Stimulated activated CD8-positive, alpha-beta memory T cell treated with anti-CD3 and anti-CD28 coated beads, Interleukin-12 subunit alpha, Interleukin-12 subunit beta, amount 100 ng/mL, for 1 hour (primary cell): Measurements from ENCODE around the gene PMPCB.

ENCODE experiments used
- DNase-seq: peaks from one replicate; pipeline ENCODE4 v3.0.0-alpha.2; 2020; ENCODE audit warnings: low read depth

The PMPCB gene

GRCh38 chr7:103336761-103337160 lies 39.5 kb downstream of the PMPCB start:
- DNase-seq, result no peak

DNA sequence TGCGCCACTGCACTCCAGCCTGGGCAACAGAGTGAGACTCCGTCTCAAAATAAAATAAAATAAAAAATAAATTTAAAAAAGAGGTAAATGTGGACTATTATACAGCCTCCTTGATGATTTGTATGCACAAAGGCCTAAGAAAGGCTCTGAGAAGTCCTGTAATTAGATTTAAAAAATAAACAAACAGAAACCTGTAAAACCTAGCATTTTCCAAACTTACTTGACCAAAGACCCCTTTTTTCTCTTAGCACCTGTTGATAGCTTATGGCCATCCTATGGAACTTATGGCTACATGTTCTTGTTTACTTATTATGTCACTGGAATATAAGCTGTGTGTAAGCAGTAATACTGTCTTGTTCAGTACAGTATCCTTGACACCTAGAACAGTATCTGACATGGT lies 41.6 kb downstream of the PMPCB start:
- no peak for DNase-seq

GRCh38 chr7:103341466-103341865 lies 44.2 kb downstream of the PMPCB start:
- no peak for DNase-seq

DNA sequence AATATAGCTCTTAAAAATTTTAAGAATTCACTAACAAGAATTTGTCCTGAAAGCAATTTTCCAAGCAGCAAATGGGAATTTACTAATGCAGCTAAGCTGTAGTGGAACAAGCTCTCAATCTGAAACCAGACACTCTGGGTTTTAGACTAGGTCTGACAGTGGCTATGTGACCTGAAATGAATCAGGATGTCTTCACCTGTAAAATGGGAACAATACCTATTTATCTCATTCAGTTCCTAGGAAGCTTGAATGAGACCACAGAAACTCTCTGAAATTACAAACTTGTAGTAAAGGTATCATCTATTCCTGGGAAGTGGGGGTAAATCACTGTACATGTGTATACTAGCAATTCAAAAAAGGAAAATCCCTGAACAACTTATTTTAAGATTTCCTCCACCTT lies 46.1 kb downstream of the PMPCB start:
- DNase-seq, result no peak

- DNase-seq, result peak; percentile 17
Observed at GRCh38 chr7:103343758-103344452, 46.7 kb downstream of the PMPCB start.

DNA sequence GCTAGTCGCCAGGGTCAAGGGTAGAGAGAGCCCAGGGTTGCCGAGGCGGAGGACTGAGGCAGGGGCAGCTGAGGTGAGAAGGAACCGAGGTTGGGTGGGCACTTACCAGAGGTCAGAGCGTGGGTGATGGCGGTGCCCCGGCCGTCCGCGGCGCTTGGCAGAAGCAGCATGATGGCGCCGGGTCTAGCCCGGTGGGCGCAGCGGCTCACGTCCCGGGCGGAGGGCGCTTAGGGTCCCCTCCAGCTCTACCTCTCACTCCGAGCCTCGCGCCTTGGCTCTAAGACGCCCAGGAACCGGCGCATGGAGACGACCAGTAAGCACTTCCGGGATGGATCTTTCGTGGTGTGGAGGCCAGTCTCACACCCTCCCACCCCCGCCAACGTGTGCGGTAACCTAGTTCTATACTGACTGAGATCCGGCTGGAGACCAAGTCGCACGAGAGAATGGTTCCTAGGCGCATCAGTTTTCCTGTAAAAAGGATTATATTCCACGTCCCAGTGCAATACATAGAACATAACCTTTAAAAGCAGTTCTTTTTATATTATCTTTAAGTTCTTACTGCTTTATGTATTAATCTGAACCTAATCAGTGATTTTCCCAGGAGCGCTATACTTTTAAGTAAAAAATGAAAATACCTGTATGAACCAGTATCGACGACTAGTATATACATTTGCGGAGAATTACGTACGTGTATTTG lies 47.4 kb downstream of the PMPCB start, which contains the start of gene DNAJC2:
Gene DNAJC2, minus strand, starts transcription at position 315 of the 697 bp plus-strand sequence. Its CDS starts 145 bp downstream, at position 170.
- peak; percentile 77 for DNase-seq

GRCh38 chr7:103346396-103346795 lies 49.2 kb downstream of the PMPCB start:
- no peak for DNase-seq

- DNase-seq, result peak; percentile 67
Observed at GRCh38 chr7:103347507-103348267, 50.5 kb downstream of the PMPCB start, which contains the start of gene PSMC2. Gene PSMC2 (plus strand): TSS chr7:103347643. CDS start chr7:103347712, 69 bp downstream.

- DNase-seq, result no peak
Observed at GRCh38 chr7:103348452-103348851, 51.2 kb downstream of the PMPCB start.

DNA sequence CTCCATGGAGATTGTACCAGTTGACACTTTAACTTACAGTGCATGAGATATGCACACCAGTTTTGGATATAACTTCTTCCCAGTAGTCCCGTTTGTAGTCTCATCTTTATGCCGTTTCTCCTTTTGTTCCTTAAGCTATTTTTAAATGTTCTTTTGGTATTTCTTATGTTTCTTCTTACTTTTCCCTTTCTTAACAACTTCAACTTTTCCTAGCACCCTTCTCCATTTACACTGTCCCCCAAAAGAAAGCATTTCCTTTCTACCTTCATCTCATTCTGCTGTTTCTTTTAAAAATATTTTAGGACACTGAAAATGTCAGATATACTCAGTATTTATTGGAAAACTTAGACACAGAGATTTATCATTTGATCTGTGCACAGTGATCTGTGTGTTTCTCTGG lies 51.7 kb downstream of the PMPCB start:
- DNase-seq, result no peak

DNA sequence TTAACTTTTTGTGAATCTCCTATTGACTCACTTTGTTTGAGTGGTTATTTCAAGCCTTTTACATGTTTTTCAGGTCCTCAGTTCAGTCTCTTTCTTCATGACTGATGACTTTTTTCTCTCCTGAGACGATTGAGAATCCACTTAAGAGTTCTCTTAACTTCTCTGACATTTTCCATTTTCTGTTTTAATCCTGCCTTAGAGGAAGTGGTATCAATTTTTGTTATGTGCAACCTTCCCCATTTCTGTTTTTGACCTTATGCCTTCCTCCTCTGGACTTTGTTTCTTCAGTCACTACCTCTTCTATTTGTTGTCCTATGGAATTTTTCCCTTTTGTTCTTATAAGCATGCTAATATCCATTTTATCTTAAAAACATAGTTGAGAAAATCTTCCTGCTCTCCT lies 52.6 kb downstream of the PMPCB start:
- no peak for DNase-seq
